Keratinocyte (primary cell): ENCODE data around the gene ZNF157. TPM values are rescaled to one million over a fixed set of nuclear protein-coding genes. Genes with fewer than 3 reads are reported as not detected.

Source experiments
- DNase-seq: peaks from one replicate; pipeline ENCODE4 v3.0.0-alpha.2; 2011; ENCODE audit warnings: low read depth, missing footprints, low spot score
- FAIRE-seq: peaks from 2 replicates; lab custom pipeline; 2011; peaks lifted over from hg19 to GRCh38; lab: Jason Lieb, UNC
- H2AFZ ChIP-seq: 2 replicates; pipeline ENCODE4 v1.6.0; 2012; ENCODE audit warnings: low read length, control low read depth, inconsistent platforms; ENCODE audit not compliant: control insufficient read depth
- H3K27ac ChIP-seq: 2 replicates; pipeline ENCODE4 v1.5.1; 2011; ENCODE audit warnings: low read length; ENCODE audit not compliant: control insufficient read depth, insufficient read depth
- H3K27me3 ChIP-seq: 3 replicates; pipeline ENCODE4 v1.6.0; 2011; ENCODE audit warnings: low read length; ENCODE audit not compliant: control insufficient read depth, insufficient read depth; ENCODE audit errors: extremely low read depth
- H3K36me3 ChIP-seq, 2 experiments: 2 replicates in 1 of 2; 3 replicates in 1 of 2; pipeline ENCODE4 v1.5.1; 2011; ENCODE audit warnings: low read length in 2 of 2, mild to moderate bottlenecking in 1 of 2; ENCODE audit not compliant: control insufficient read depth in 2 of 2, insufficient read depth in 2 of 2; ENCODE audit errors: extremely low read depth in 1 of 2
- H3K4me1 ChIP-seq: 3 replicates; pipeline ENCODE4 v1.5.1; 2011; ENCODE audit warnings: low read length; ENCODE audit not compliant: control insufficient read depth, insufficient read depth; ENCODE audit errors: extremely low read depth
- H3K4me2 ChIP-seq: 3 replicates; pipeline ENCODE4 v1.6.0; 2011; ENCODE audit warnings: low read depth, low read length; ENCODE audit not compliant: control insufficient read depth, insufficient read depth; ENCODE audit errors: extremely low read depth
- H3K4me3 ChIP-seq, 3 experiments: fragments of 200-600 bp in 1 of 3; sonication (generic) in 1 of 3; 2 replicates in 2 of 3; 3 replicates in 1 of 3; pipeline ENCODE4 v1.5.1; 2011 to 2016; ENCODE audit warnings: low read length in 3 of 3, mild to moderate bottlenecking in 3 of 3, control low read depth in 2 of 3, inconsistent platforms in 1 of 3, low read depth in 1 of 3, mixed read lengths in 1 of 3, mixed run types in 1 of 3, moderate library complexity in 1 of 3; ENCODE audit not compliant: control insufficient read depth in 2 of 3, insufficient read depth in 2 of 3; ENCODE audit errors: extremely low read depth in 1 of 3
- H3K79me2 ChIP-seq: 2 replicates; pipeline ENCODE4 v1.6.0; 2012; ENCODE audit warnings: low read length; ENCODE audit not compliant: control insufficient read depth, insufficient read depth
- H3K9ac ChIP-seq: 3 replicates; pipeline ENCODE4 v1.6.0; 2011; ENCODE audit warnings: low read length; ENCODE audit not compliant: control insufficient read depth, insufficient read depth; ENCODE audit errors: extremely low read depth
- H3K9me1 ChIP-seq: 3 replicates; pipeline ENCODE4 v1.6.0; 2011; ENCODE audit warnings: low read length; ENCODE audit not compliant: control insufficient read depth, insufficient read depth; ENCODE audit errors: extremely low read depth
- H3K9me3 ChIP-seq: 2 replicates; pipeline ENCODE4 v1.5.1; 2012; ENCODE audit warnings: low read depth, low read length; ENCODE audit not compliant: control insufficient read depth
- H4K20me1 ChIP-seq: 3 replicates; pipeline ENCODE4 v1.6.0; 2011; ENCODE audit warnings: low read length; ENCODE audit not compliant: control insufficient read depth, insufficient read depth; ENCODE audit errors: extremely low read depth
- CTCF ChIP-seq, 3 experiments: IDR thresholded peaks in 1 of 3; conservative IDR thresholded peaks in 1 of 3; optimal IDR thresholded peaks in 1 of 3; 2 replicates in 2 of 3; 3 replicates in 1 of 3; pipeline versions ENCODE3 to v1.5.1; 2011; ENCODE audit warnings: low read length in 3 of 3, mild to moderate bottlenecking in 3 of 3, moderate library complexity in 2 of 3, control low read depth in 1 of 3, inconsistent platforms in 1 of 3; ENCODE audit not compliant: insufficient read depth in 2 of 3; ENCODE audit errors: extremely low read depth in 1 of 3
- EZH2 ChIP-seq: IDR thresholded peaks from one replicate; pipeline ENCODE4 v1.6.1; 2012; ENCODE audit warnings: inconsistent platforms, mild to moderate bottlenecking, low read length, moderate library complexity
- dilution Hi-C: fragments of 300-500 bp; cut with MboI; formaldehyde crosslinking; loops from one replicate; pipeline ENCODE4 v1.7.0; 2020; ENCODE audit warnings: low sequenced_read_pairs; ENCODE audit not compliant: extremely low pct_ligation_motif_present
- polyA plus RNA-seq, 5 experiments: library from polyadenylated mRNA; depleted of rRNA in 3 of 5; stranded (reverse) in 3 of 5; stranded (forward) in 1 of 5; unstranded in 1 of 5; fragments of >200 nt; gene quantifications; 1 replicate in 1 of 5; 2 replicates in 3 of 5; 3 replicates in 1 of 5; pipeline versions ENCODE4 v1.2.1 to v1.2.3, GENCODE V29; 2011 to 2012; ENCODE audit warnings: missing spikeins in 2 of 5, low read depth in 1 of 5, low replicate concordance in 1 of 5

ZNF157 gene
- polyA plus RNA-seq, 1 donor (not counting 4 experiments of a cell fraction or from before 2014, with no cell fraction given), result 0.12 TPM

- H4K20me1 ChIP-seq, result no peaks in the 10 kb centered on the region
- H3K36me3 ChIP-seq, result peaks cover 0 to 1% of the 10 kb centered on the region in 2 experiments
- H3K9ac ChIP-seq, result no peak overlapping the region
- dilution Hi-C loops, result no loop called here
- H3K4me2 ChIP-seq, result no peak overlapping the region
- no peaks in the 10 kb centered on the region for H3K79me2 ChIP-seq
- H3K4me1 ChIP-seq, result no peaks in the 10 kb centered on the region
- peaks cover 13% of the 10 kb centered on the region for H3K9me3 ChIP-seq
- TF ChIP-seq EZH2, result no peak
- TF ChIP-seq CTCF (optimal IDR thresholded peaks at IDR 0.05 in 1 of 3, IDR thresholded peaks at IDR 0.05 in 1 of 3, conservative IDR thresholded peaks at IDR 0.05 in 1 of 3; ENCODE audit: extremely low read depth in 1 of 3, insufficient read depth in 2 of 3, low read length in 3 of 3), result no peak
- DNase-seq (no peak), FAIRE-seq (no peak)
- no peak overlapping the region for H3K4me3 ChIP-seq
- H3K27me3 ChIP-seq, result no peaks in the 10 kb centered on the region
- H3K9me1 ChIP-seq, result no peaks in the 10 kb centered on the region
- H2AFZ ChIP-seq, result no peak overlapping the region
- no peak overlapping the region for H3K27ac ChIP-seq
Measured at GRCh38 chrX:47452112-47452511, 81.7 kb downstream of the ZNF157 start.

- no peaks in the 10 kb centered on the region for H3K4me1 ChIP-seq
- H3K36me3 ChIP-seq, result peaks cover 0 to 1% of the 10 kb centered on the region in 2 experiments
- dilution Hi-C loops, result no loop called here
- no peaks in the 10 kb centered on the region for H3K79me2 ChIP-seq
- peaks cover 2% of the 10 kb centered on the region for H3K9me3 ChIP-seq
- FAIRE-seq, result no peak
- H3K9ac ChIP-seq, result no peak overlapping the region
- no peak overlapping the region for H2AFZ ChIP-seq
- no peak for DNase-seq
- no peak overlapping the region for H3K27ac ChIP-seq
- H3K9me1 ChIP-seq, result no peaks in the 10 kb centered on the region
- TF ChIP-seq CTCF (optimal IDR thresholded peaks at IDR 0.05 in 1 of 3, IDR thresholded peaks at IDR 0.05 in 1 of 3, conservative IDR thresholded peaks at IDR 0.05 in 1 of 3; ENCODE audit: extremely low read depth in 1 of 3, insufficient read depth in 2 of 3, low read length in 3 of 3) (no peak), EZH2 (no peak)
- no peaks in the 10 kb centered on the region for H4K20me1 ChIP-seq
- no peak overlapping the region for H3K4me2 ChIP-seq
- H3K27me3 ChIP-seq, result no peaks in the 10 kb centered on the region
- no peak overlapping the region for H3K4me3 ChIP-seq
Measured at GRCh38 chrX:47456080-47456479, 85.7 kb downstream of the ZNF157 start.
